Measurements from ENCODE around the gene ADRA2A.

ADRA2A gene

GRCh38 chr10:111113238-111113960 is 36.6 kb downstream of the ADRA2A start:
- no peak for DNase-seq

- peak; percentile 30 for DNase-seq
These were observed 37.3 kb downstream of the ADRA2A start for GRCh38 chr10:111113961-111114757.

- DNase-seq = peak; percentile 30
These were observed 38.1 kb downstream of the ADRA2A start for GRCh38 chr10:111114758-111115500.

DNA sequence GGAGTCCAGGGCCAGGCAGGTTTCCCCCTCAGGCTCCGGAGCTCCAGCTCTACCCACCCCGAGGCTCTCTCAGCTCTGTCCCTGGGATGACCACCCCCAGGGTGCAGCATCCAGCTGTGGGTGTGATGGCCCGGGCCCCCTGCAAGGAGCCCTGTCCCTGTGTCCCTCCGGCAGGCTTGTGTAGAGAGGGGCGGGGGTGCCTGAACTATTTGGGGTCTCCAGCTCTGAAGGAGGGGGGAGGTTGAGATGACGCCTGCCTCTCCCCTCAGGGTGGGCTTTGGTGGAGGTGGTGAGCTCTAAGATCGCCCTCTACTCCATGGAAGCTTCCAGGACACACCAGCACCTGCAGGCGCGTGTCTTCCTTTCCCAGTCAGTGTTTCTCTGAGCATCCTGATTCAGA is 39.4 kb downstream of the ADRA2A start:
- peak; percentile 39 for DNase-seq

GRCh38 chr10:111116762-111117445 is 40.1 kb downstream of the ADRA2A start:
- peak; percentile 17 for DNase-seq

- peak; percentile 25 for DNase-seq
These were observed 40.9 kb downstream of the ADRA2A start for GRCh38 chr10:111117528-111118277.

DNA sequence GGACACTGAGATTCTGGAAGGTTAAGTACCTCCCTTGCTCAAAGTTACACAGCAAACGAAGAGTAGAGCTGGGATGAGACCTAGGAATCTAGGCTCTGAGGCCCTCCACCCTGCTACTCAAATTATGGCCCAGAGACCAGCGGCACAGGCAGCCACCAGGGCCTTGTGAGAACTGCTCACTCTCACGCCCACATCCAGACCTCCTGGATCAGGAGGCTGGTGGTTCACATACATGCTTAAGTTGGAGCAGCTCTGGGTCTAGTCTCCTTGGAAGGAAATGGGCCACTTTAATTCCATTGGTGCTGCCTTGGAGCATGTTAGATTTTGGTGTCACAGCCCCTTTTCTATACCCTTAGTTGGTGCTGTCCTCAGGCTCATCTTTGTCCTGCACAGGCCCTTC is 41.9 kb downstream of the ADRA2A start:
- peak; percentile 28 for DNase-seq

DNA sequence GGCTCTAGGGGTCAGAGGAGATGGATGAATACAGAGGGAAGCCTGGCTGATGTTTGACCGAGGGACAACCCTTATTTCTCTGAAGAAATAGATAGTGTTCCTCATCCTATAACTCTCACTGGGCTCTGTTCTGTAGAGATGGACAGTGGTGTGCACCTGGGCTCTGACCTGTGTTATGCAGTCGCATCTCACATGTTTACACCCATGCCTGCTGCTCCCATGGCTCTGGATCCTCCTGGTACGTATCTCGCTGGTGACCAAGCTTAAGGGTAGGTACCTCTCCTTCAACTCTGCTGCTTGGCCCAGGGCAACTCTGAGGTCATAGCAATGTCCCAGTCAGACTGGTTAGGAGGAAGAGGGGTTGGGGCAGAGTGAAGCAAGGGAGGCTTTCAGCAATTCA is 42.8 kb downstream of the ADRA2A start:
- DNase-seq = peak; percentile 31

DNA sequence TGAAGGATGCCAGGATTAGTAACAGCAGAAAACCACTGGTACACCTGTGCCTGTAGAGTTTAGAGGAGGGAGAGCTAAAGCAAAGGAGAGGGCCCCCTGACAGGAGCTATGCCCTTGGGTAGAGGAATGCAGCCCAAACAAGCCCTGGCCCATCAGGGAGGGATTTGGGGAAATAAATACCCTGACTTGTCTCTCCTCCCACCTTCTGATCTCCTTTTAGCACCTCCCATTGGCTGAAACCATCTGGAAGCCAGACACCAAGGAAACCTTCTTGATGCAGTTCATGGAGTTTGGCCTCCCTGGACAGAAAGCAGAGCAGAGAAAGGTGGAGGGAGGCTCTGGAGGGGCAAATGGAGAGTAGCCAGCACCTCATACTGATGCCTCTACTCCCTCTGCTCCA is 45.3 kb downstream of the ADRA2A start:
- DNase-seq = no peak

- DNase-seq = no peak
These were observed 47.1 kb downstream of the ADRA2A start for GRCh38 chr10:111123883-111124282.

GRCh38 chr10:111125102-111125501 is 48.3 kb downstream of the ADRA2A start:
- no peak for DNase-seq

- DNase-seq = no peak
These were observed 49.2 kb downstream of the ADRA2A start for GRCh38 chr10:111126077-111126476.

GRCh38 chr10:111127081-111127848 is 50.4 kb downstream of the ADRA2A start:
- no peak for DNase-seq

DNA sequence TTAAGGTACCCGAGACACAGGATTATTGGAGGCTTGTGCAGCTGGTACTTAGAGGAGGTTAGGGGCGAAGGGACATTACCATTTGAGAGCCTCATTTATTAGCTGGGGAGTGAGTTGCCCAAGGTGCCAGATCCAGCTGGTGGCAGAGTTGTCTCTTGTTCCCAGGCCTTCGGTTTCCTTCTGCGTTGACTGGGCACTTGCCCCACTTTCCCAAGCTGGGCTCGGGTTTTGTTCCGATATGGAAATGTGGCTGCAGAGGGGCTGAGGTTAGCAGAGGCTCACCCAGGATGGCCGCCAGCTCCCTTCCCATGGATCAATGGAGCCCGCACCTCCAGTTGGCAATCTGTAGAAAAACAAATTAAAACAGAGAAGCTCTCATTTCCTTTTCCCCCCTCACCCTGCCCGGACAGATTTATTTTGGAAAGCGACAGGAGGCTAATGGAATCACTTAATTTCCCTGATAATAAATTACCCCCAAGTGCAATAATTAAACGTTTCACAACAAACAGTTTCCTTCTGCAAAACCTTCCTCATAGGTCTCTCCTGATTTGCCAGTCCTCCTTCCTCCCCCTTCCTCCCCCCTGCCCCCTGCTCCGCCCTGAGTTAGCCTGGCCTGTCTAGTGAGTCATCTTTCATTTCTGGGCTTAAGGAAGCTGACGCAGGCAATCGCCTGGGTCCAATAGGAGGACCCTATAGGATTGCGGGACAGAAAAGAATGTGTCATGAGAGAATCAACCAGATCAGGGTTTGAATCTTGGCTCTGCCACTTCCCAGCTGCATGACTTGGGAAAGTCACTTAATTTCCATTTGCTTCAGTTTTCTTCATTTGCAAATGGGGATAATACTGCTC is 51.7 kb downstream of the ADRA2A start:
- DNase-seq = no peak

DNA sequence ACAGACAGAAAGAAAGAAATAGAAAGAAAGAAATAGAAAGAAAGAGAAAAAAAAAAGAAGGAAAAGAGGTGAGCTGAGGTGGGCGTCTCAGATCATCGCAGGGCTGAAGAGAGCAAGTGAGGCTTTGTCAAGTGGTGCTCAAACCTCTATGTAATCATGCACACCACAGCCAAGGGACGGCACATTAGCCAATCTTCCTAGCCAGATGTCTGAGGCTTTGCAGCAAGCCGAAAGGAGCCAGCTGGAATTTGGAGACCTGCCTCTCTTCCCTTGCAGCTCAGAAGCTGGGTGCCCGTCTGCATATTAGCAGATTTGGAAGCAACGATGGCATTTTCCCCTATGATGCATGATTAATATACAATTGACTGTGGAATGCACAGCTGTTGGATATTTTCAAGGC is 52.5 kb downstream of the ADRA2A start:
- DNase-seq = no peak

DNA sequence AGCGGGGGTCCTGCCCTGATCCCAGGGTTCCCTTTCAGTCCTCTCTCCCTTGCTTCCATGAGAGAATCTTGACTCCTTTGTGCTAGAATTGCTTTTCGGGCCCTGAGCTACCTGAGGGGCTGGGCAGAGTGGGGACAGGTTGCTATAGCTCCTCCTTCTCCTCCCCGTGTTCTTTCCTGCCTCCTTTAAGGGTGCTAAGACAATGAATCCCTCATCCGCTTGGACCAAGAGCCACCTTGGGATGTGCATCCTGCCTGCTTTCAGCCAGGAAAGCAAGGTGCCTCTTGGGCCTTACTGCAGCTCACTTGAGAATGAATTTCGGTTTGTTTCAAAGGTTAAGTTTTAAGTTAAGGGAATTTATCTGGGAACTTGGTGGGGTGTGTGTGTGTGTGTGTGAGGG is 53.6 kb downstream of the ADRA2A start:
- DNase-seq = no peak

All from activated effector memory CD4-positive, alpha-beta T cell treated with anti-CD3 and anti-CD28 coated beads, Interleukin-2, amount 50 U/mL, for 16 hours (primary cell).